IMR-90 (cell line): ENCODE measurements around the gene OPCML. TPM values are rescaled to one million over a fixed set of nuclear protein-coding genes. Genes with fewer than 3 reads are reported as not detected.

Experiments used
- ATAC-seq: fragments of 200-7000 bp; cut with Tn5 transposase; 2 replicates; pipeline ENCODE4 v1.9.1; 2020; ENCODE audit warnings: low read depth, mild to moderate bottlenecking, moderate library complexity
- BruUV-seq: library from RNA; stranded (reverse); fragments of 400-500 nt; replicated peaks from 2 replicates; lab custom pipeline; 2021; lab: Mats Ljungman, UMichigan
- CTCF ChIA-PET: fragments of 300-600 bp; formaldehyde crosslinking; extraction: SDS; loops from one replicate; lab custom pipeline; 2021; ENCODE audit warnings: antibody characterized with exemption; lab: Yijun Ruan, JAX
- POLR2A ChIA-PET: fragments of 300-600 bp; sonication (Branson Sonifier 250); formaldehyde crosslinking; loops from one replicate; lab custom pipeline; 2022; ENCODE audit warnings: antibody characterized with exemption; ENCODE audit not compliant: unreplicated experiment; lab: Charles Lee
- DNase-seq: peaks from one replicate; pipeline ENCODE4 v3.0.0; 2013
- H2AFZ ChIP-seq: replicated peaks from 2 replicates; pipeline ENCODE3; 2013; ENCODE audit warnings: low read length, mild to moderate bottlenecking; ENCODE audit not compliant: poor library complexity
- H2AK5ac ChIP-seq: 2 replicates; pipeline ENCODE4 v1.6.1; 2013; ENCODE audit warnings: low read depth, low read length, inconsistent platforms
- H2AK9ac ChIP-seq: replicated peaks from 2 replicates; pipeline ENCODE3; 2013; ENCODE audit warnings: mild to moderate bottlenecking, low read depth, low read length, moderate library complexity; ENCODE audit not compliant: poor library complexity
- H2BK120ac ChIP-seq: 2 replicates; pipeline ENCODE4 v1.6.1; 2013; ENCODE audit warnings: low read depth, low read length, inconsistent platforms
- H2BK15ac ChIP-seq: 3 replicates; pipeline ENCODE4 v1.6.1; 2013; ENCODE audit warnings: low read depth, low read length, inconsistent platforms
- H2BK20ac ChIP-seq: 2 replicates; pipeline ENCODE4 v1.6.1; 2013; ENCODE audit warnings: low read depth, mild to moderate bottlenecking, inconsistent platforms, low read length, moderate library complexity
- H2BK5ac ChIP-seq: 2 replicates; pipeline ENCODE4 v1.6.1; 2013; ENCODE audit warnings: mild to moderate bottlenecking, low read depth, low read length, inconsistent platforms; ENCODE audit not compliant: poor library complexity, severe bottlenecking
- H3K14ac ChIP-seq: replicated peaks from 2 replicates; pipeline ENCODE4 v1.6.1; 2013; ENCODE audit warnings: low read depth, low read length, inconsistent platforms
- H3K18ac ChIP-seq: 2 replicates; pipeline ENCODE4 v1.6.1; 2013; ENCODE audit warnings: low read depth, low read length, control low read depth
- H3K23ac ChIP-seq: 2 replicates; pipeline ENCODE4 v1.6.1; 2013; ENCODE audit warnings: low read depth, low read length, inconsistent platforms
- H3K27ac ChIP-seq: 2 replicates; pipeline ENCODE4 v1.5.1; 2013; ENCODE audit warnings: mild to moderate bottlenecking, control low read depth, low read length; ENCODE audit not compliant: insufficient read depth
- H3K27me3 ChIP-seq: 2 replicates; pipeline ENCODE4 v1.6.1; 2013; ENCODE audit warnings: low read length; ENCODE audit not compliant: control insufficient read depth, insufficient read depth
- H3K36me3 ChIP-seq: 2 replicates; pipeline ENCODE4 v1.6.1; 2013; ENCODE audit warnings: low read length, mixed read lengths; ENCODE audit not compliant: control insufficient read depth, insufficient read depth
- H3K4ac ChIP-seq: 2 replicates; pipeline ENCODE4 v1.6.1; 2013; ENCODE audit warnings: low read depth, low read length, inconsistent platforms
- H3K4me1 ChIP-seq: 2 replicates; pipeline ENCODE4 v1.6.1; 2013; ENCODE audit warnings: low read length, mixed read lengths; ENCODE audit not compliant: control insufficient read depth, insufficient read depth
- H3K4me2 ChIP-seq: 2 replicates; pipeline ENCODE4 v1.6.1; 2013; ENCODE audit warnings: low read depth, mild to moderate bottlenecking, control low read depth, low read length, moderate library complexity
- H3K4me3 ChIP-seq: 2 replicates; pipeline ENCODE4 v1.5.1; 2013; ENCODE audit warnings: low read depth, mild to moderate bottlenecking, control low read depth, low read length, moderate library complexity; ENCODE audit not compliant: insufficient read depth
- H3K56ac ChIP-seq: 2 replicates; pipeline ENCODE4 v1.6.1; 2013; ENCODE audit warnings: low read length, inconsistent platforms; ENCODE audit not compliant: insufficient read depth; ENCODE audit errors: extremely low read depth
- H3K79me1 ChIP-seq, 2 experiments: 2 replicates each; pipeline ENCODE4 v1.6.1; 2013; ENCODE audit warnings: low read length in 2 of 2, inconsistent platforms in 1 of 2, low read depth in 1 of 2
- H3K9ac ChIP-seq: 2 replicates; pipeline ENCODE4 v1.6.1; 2013; ENCODE audit warnings: low read depth, low read length, control low read depth
- H3K9me1 ChIP-seq: 2 replicates; pipeline ENCODE4 v1.6.1; 2013; ENCODE audit warnings: low read length, inconsistent platforms; ENCODE audit not compliant: insufficient read depth
- H3K9me3 ChIP-seq: 2 replicates; pipeline ENCODE4 v1.6.1; 2013; ENCODE audit warnings: low read length; ENCODE audit not compliant: control insufficient read depth, insufficient read depth
- H4K20me1 ChIP-seq: 2 replicates; pipeline ENCODE4 v1.6.1; 2013; ENCODE audit warnings: low read length, inconsistent platforms; ENCODE audit not compliant: insufficient read depth
- H4K5ac ChIP-seq: 2 replicates; pipeline ENCODE4 v1.6.1; 2013; ENCODE audit warnings: mild to moderate bottlenecking, low read depth, low read length, control low read depth
- H4K8ac ChIP-seq, 2 experiments: 2 replicates each; pipeline ENCODE4 v1.6.1; 2013; ENCODE audit warnings: low read depth in 2 of 2, low read length in 2 of 2, control low read depth in 1 of 2, inconsistent platforms in 1 of 2
- H4K91ac ChIP-seq: 2 replicates; pipeline ENCODE4 v1.6.1; 2013; ENCODE audit warnings: low read depth, low read length, inconsistent platforms; ENCODE audit not compliant: insufficient read depth
- CEBPB ChIP-seq: IDR thresholded peaks from 2 replicates; pipeline ENCODE4 v1.6.1; 2012; ENCODE audit warnings: low read depth, low read length, improper control_type of control experiment
- CHD1 ChIP-seq: IDR thresholded peaks from 2 replicates; pipeline ENCODE4 v1.6.1; 2012; ENCODE audit warnings: low read depth, low read length, improper control_type of control experiment
- CTCF ChIP-seq: conservative IDR thresholded peaks from 2 replicates; pipeline ENCODE4 v1.5.1; 2012; ENCODE audit warnings: mild to moderate bottlenecking, low read depth, low read length, improper control_type of control experiment
- FOS ChIP-seq: fragments of 150-350 bp; IDR thresholded peaks from 2 replicates; pipeline ENCODE4 v1.6.1; 2016; ENCODE audit warnings: low read depth, low read length
- MAZ ChIP-seq: IDR thresholded peaks from 2 replicates; pipeline ENCODE4 v1.6.1; 2012; ENCODE audit warnings: low read depth, mild to moderate bottlenecking, low read length, improper control_type of control experiment, moderate library complexity, borderline replicate concordance
- MXI1 ChIP-seq: IDR thresholded peaks from 2 replicates; pipeline ENCODE4 v1.6.1; 2012; ENCODE audit warnings: low read depth, mild to moderate bottlenecking, low read length, moderate library complexity, borderline replicate concordance
- NFE2L2 ChIP-seq: fragments of 150-350 bp; IDR thresholded peaks from 2 replicates; pipeline ENCODE4 v1.6.1; 2016; ENCODE audit warnings: low read depth, mild to moderate bottlenecking, low read length
- POLR2A ChIP-seq: IDR thresholded peaks from 2 replicates; pipeline ENCODE4 v1.6.1; 2012; ENCODE audit warnings: mild to moderate bottlenecking, low read depth, low read length
- RAD21 ChIP-seq: IDR thresholded peaks from 2 replicates; pipeline ENCODE4 v1.6.1; 2012; ENCODE audit warnings: low read length, improper control_type of control experiment
- RCOR1 ChIP-seq: IDR thresholded peaks from 2 replicates; pipeline ENCODE4 v1.6.1; 2012; ENCODE audit warnings: mild to moderate bottlenecking, low read length, improper control_type of control experiment; ENCODE audit not compliant: insufficient replicate concordance
- RFX5 ChIP-seq: IDR thresholded peaks from 2 replicates; pipeline ENCODE4 v1.8.0; 2012; ENCODE audit warnings: low read depth, mild to moderate bottlenecking, low read length, moderate library complexity
- WGBS, 2 experiments: methylation state at CpG; one replicate each; pipeline versions ENCODE4 v1.1.5 to v1.1.7; 2013; ENCODE audit warnings: missing lambda C conversion rate in 2 of 2; ENCODE audit not compliant: insufficient read length in 1 of 2; ENCODE audit errors: extremely low coverage in 2 of 2; 5-methylcytosine and 5-hydroxymethylcytosine counted together
- dilution Hi-C: fragments of 300-500 bp; cut with HindIII; formaldehyde crosslinking; loops from one replicate; pipeline ENCODE4 v1.14.3; 2018; ENCODE audit warnings: low sequenced_read_pairs; ENCODE audit not compliant: unreplicated experiment
- in situ Hi-C: fragments of 300-500 bp; cut with MboI; formaldehyde crosslinking; loops from 3 replicates; pipeline ENCODE4 v1.14.3; 2019; ENCODE audit warnings: low sequenced_read_pairs, inconsistent platforms, mixed read lengths
- intact Hi-C: fragments of 100-400 bp; cut with micrococcal nuclease; formaldehyde crosslinking; loops from 2 replicates; pipeline ENCODE4 v1.10.0; 2022
- polyA plus RNA-seq, 3 experiments: library from polyadenylated mRNA; depleted of rRNA; stranded (reverse); fragments of >200 nt; gene quantifications; 2 replicates each; pipeline ENCODE4 v1.2.3, GENCODE V29; 2012; ENCODE audit warnings: low replicate concordance in 1 of 3
- total RNA-seq: library from RNA; depleted of rRNA; stranded (reverse); fragments of >200 nt; gene quantifications from 2 replicates; pipeline ENCODE4 v1.2.3, GENCODE V29; 2012

Gene OPCML
- total and polyA plus RNA-seq, 2 of the 4 experiments (the other 2 are of a cell fraction): under 0.01 to 2.6 TPM

GRCh38 chr11:132459736-132460135 is 1072.6 kb downstream of the OPCML start:
- Histone ChIP-seq H3K4me3 (no peak overlapping the region), H3K18ac (no peak overlapping the region), H2BK120ac (no peak overlapping the region), H3K23ac (no peak overlapping the region), H3K4ac (no peak overlapping the region), H2BK15ac (no peak overlapping the region), H2AK9ac (no peak overlapping the region), H3K14ac (no peak overlapping the region), H4K8ac (no peak overlapping the region), H3K27ac (no peak overlapping the region), H2AK5ac (no peak overlapping the region), H2AFZ (no peak overlapping the region), H3K4me2 (no peak overlapping the region), H2BK20ac (no peak overlapping the region), H2BK5ac (no peak overlapping the region), H3K27me3 (no peaks in the 10 kb centered on the region), H3K36me3 (no peaks in the 10 kb centered on the region), H3K9ac (no peak overlapping the region), H3K4me1 (no peaks in the 10 kb centered on the region), H3K9me3 (no peaks in the 10 kb centered on the region), H3K79me1 (no peaks in the 10 kb centered on the region), H3K56ac (no peak overlapping the region), H4K20me1 (no peaks in the 10 kb centered on the region), H3K9me1 (no peaks in the 10 kb centered on the region), H4K5ac (no peak overlapping the region), H4K91ac (no peak overlapping the region)
- ChIA-PET CTCF (no interaction called here), POLR2A (no interaction called here)
- TF ChIP-seq CHD1: no peak
- TF ChIP-seq CEBPB: no peak
- TF ChIP-seq RCOR1: no peak
- TF ChIP-seq POLR2A: no peak
- TF ChIP-seq MAZ: no peak
- TF ChIP-seq NFE2L2: no peak
- no peak for TF ChIP-seq MXI1
- TF ChIP-seq FOS: no peak
- TF ChIP-seq RFX5: no peak
- TF ChIP-seq CTCF: no peak
- TF ChIP-seq RAD21: no peak
- in situ Hi-C loops (no loop called here), intact Hi-C loops (no loop called here), dilution Hi-C loops (no loop called here)
- WGBS, 2 experiments: no CpG with 5 or more reads among the region's 1 CpG
- ATAC-seq (no peak), DNase-seq (no peak)
- no TSS peak for BruUV-seq
